Mesendoderm (in vitro differentiated cells): ENCODE data around the gene HIPK3.
A peak's percentile ranks its signal among the peaks of the same experiment; 100 is the strongest.
"Not testable (repeated sequence)": the region's sequence is repeated elsewhere in the genome, so short reads cannot be mapped to it uniquely, and the experiment has no call there.

ENCODE experiments used
- DNase-seq: peaks from one replicate; pipeline ENCODE4 v3.0.0; 2013
- H2AK5ac ChIP-seq: 2 replicates; pipeline ENCODE4 v1.6.1; 2013; ENCODE audit warnings: low read length, inconsistent platforms
- H2BK120ac ChIP-seq: 2 replicates; pipeline ENCODE4 v1.6.1; 2013; ENCODE audit warnings: low read depth, mild to moderate bottlenecking, low read length, moderate library complexity, mixed read lengths
- H2BK15ac ChIP-seq: replicated peaks from 2 replicates; pipeline ENCODE4 v1.6.1; 2013; ENCODE audit warnings: low read depth, mild to moderate bottlenecking, moderate library complexity
- H2BK5ac ChIP-seq: 2 replicates; pipeline ENCODE4 v1.6.1; 2013; ENCODE audit warnings: low read length, inconsistent platforms
- H3K18ac ChIP-seq: 2 replicates; pipeline ENCODE4 v1.6.1; 2013; ENCODE audit warnings: mild to moderate bottlenecking, low read length, mixed read lengths
- H3K23ac ChIP-seq: one replicate; pipeline ENCODE4 v1.6.1; 2013; ENCODE audit warnings: low read length
- H3K27ac ChIP-seq: 2 replicates; pipeline ENCODE4 v1.5.1; 2013; ENCODE audit warnings: low read depth, mild to moderate bottlenecking, inconsistent platforms, low read length, moderate library complexity
- H3K27me3 ChIP-seq: 2 replicates; pipeline ENCODE4 v1.6.1; 2013; ENCODE audit warnings: low read length, control low read depth, mild to moderate bottlenecking, inconsistent platforms; ENCODE audit not compliant: insufficient read depth, poor library complexity
- H3K36me3 ChIP-seq: 2 replicates; pipeline ENCODE4 v1.6.1; 2013; ENCODE audit warnings: low read length, inconsistent platforms; ENCODE audit not compliant: control insufficient read depth, insufficient read depth
- H3K4ac ChIP-seq: one replicate; pipeline ENCODE4 v1.6.1; 2013; ENCODE audit warnings: low read depth, mild to moderate bottlenecking, low read length, moderate library complexity
- H3K4me1 ChIP-seq: 2 replicates; pipeline ENCODE4 v1.6.1; 2013; ENCODE audit warnings: low read depth, low read length, inconsistent platforms; ENCODE audit not compliant: control insufficient read depth
- H3K4me2 ChIP-seq: 2 replicates; pipeline ENCODE4 v1.6.1; 2013; ENCODE audit warnings: low read length
- H3K4me3 ChIP-seq: 2 replicates; pipeline ENCODE4 v1.5.1; 2013; ENCODE audit warnings: mild to moderate bottlenecking, low read length
- H3K56ac ChIP-seq: one replicate; pipeline ENCODE4 v1.6.1; 2013; ENCODE audit warnings: low read length
- H3K79me1 ChIP-seq: 2 replicates; pipeline ENCODE4 v1.6.1; 2013; ENCODE audit warnings: low read length, inconsistent platforms
- H3K79me2 ChIP-seq: 2 replicates; pipeline ENCODE4 v1.6.1; 2013; ENCODE audit warnings: mild to moderate bottlenecking, low read length; ENCODE audit not compliant: control insufficient read depth, insufficient read depth
- H3K9ac ChIP-seq: 2 replicates; pipeline ENCODE4 v1.6.1; 2013; ENCODE audit warnings: low read length, inconsistent platforms
- H4K5ac ChIP-seq: one replicate; pipeline ENCODE4 v1.6.1; 2013; ENCODE audit warnings: low read length
- H4K8ac ChIP-seq: one replicate; pipeline ENCODE4 v1.6.1; 2013; ENCODE audit warnings: low read depth, mild to moderate bottlenecking, control low read depth, low read length, moderate library complexity
- WGBS: extraction: QIAGEN DNeasy Blood & Tissue Kit; methylation state at CpG from one replicate; pipeline ENCODE4 v1.1.7; 2013; ENCODE audit warnings: low lambda C conversion rate, missing lambda C conversion rate; ENCODE audit not compliant: insufficient coverage; ENCODE audit errors: extremely low coverage; 5-methylcytosine and 5-hydroxymethylcytosine counted together

Gene HIPK3

DNA sequence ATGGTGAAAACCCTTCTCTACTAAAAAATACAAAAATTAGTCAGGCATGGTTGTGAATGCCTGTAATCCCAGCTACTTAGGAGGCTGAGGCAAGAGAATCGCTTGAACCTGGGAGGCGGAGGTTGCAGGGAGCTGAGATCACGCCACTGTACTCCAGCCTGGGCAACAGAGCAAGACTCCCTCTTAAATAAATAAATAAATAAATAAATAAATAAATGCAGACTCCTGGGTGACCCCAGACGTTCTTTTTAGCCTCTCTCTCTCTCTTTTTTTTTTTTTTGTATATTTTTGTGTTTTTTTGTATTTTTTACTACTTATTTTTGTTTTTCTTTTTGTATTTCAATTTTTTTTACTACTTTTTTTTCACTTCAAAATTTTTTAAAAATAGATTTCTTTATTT is 111.3 kb downstream of the HIPK3 start:
- H2BK5ac ChIP-seq: not testable (repeated sequence)
- no CpG with 5 or more reads among the region's 4 CpGs for WGBS

DNA sequence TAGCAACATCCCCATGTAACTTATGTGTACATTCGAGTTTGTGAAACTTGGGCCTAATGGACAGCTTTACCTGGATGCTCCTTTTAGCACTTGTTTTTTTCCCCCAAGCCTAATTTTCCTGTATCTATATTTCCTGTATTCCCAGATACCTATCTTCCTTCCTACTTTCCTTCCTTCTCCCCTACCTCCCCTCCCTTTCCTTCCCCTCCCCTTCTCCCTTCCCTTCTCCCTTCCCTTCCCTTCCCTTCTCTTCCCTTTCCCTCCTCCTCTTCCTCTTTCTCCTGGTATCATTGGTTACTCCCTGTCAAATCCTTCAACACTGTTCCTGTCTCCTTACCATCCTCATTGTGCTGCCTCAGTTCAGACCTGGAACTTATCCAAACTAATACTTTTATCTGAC is 111.8 kb downstream of the HIPK3 start:
- Histone ChIP-seq H4K8ac (no peak overlapping the region), H3K23ac (no peak overlapping the region), H3K27ac (no peak overlapping the region), H3K56ac (no peak overlapping the region), H3K27me3 (no peaks in the 10 kb centered on the region), H3K4me3 (no peak overlapping the region), H3K9ac (no peak overlapping the region), H3K4me1 (no peaks in the 10 kb centered on the region), H3K4ac (no peak overlapping the region), H3K79me2 (no peaks in the 10 kb centered on the region), H2BK120ac (no peak overlapping the region), H3K18ac (no peak overlapping the region), H3K79me1 (no peaks in the 10 kb centered on the region), H2BK15ac (no peak overlapping the region), H2BK5ac (no peak overlapping the region), H3K4me2 (no peak overlapping the region), H3K36me3 (no peaks in the 10 kb centered on the region), H4K5ac (no peak overlapping the region), H2AK5ac (no peak overlapping the region)
- no CpG with 5 or more reads among the region's 1 CpG for WGBS
- no peak for DNase-seq

More for the DNA sequence above, 111.3 kb downstream of the HIPK3 start:
- not testable (repeated sequence) for H3K9ac ChIP-seq, DNase-seq, H4K8ac ChIP-seq, H3K36me3 ChIP-seq, H4K5ac ChIP-seq, H3K56ac ChIP-seq, H3K4ac ChIP-seq, H2BK120ac ChIP-seq, H3K27me3 ChIP-seq, H3K27ac ChIP-seq, H3K79me1 ChIP-seq, H3K18ac ChIP-seq, H2BK15ac ChIP-seq, H3K79me2 ChIP-seq, H3K4me3 ChIP-seq, H3K4me2 ChIP-seq, H3K23ac ChIP-seq, H2AK5ac ChIP-seq, H3K4me1 ChIP-seq

- WGBS: no CpG with 5 or more reads among the region's 6 CpGs
- Histone ChIP-seq H2BK120ac (no peak overlapping the region), H3K79me2 (no peaks in the 10 kb centered on the region), H3K18ac (no peak overlapping the region), H3K9ac (no peak overlapping the region), H3K4ac (no peak overlapping the region), H3K4me1 (peaks cover 2% of the 10 kb centered on the region), H3K23ac (no peak overlapping the region), H2BK5ac (no peak overlapping the region), H4K8ac (no peak overlapping the region), H3K4me3 (no peak overlapping the region), H3K79me1 (no peaks in the 10 kb centered on the region), H4K5ac (no peak overlapping the region), H3K36me3 (no peaks in the 10 kb centered on the region), H3K56ac (no peak overlapping the region), H2BK15ac (no peak overlapping the region), H3K27me3 (peaks cover 11% of the 10 kb centered on the region), H3K4me2 (no peak overlapping the region), H2AK5ac (no peak overlapping the region), H3K27ac (no peak overlapping the region)
- no peak for DNase-seq
Observed at GRCh38 chr11:33373636-33374035, 116.5 kb downstream of the HIPK3 start.

- peaks cover 2% of the 10 kb centered on the region for H3K4me1 ChIP-seq
- H2BK15ac ChIP-seq: no peak overlapping the region
- H2BK5ac ChIP-seq: no peak overlapping the region
- H4K8ac ChIP-seq: no peak overlapping the region
- H3K27ac ChIP-seq: no peak overlapping the region
- no peaks in the 10 kb centered on the region for H3K79me1 ChIP-seq
- peak overlapping the region; percentile 62 for H3K9ac ChIP-seq
- WGBS: no CpG with 5 or more reads among the region's 11 CpGs
- no peak overlapping the region for H3K18ac ChIP-seq
- H3K4me3 ChIP-seq: no peak overlapping the region
- no peaks in the 10 kb centered on the region for H3K36me3 ChIP-seq
- no peaks in the 10 kb centered on the region for H3K79me2 ChIP-seq
- H3K4ac ChIP-seq: no peak overlapping the region
- H2BK120ac ChIP-seq: no peak overlapping the region
- H3K23ac ChIP-seq: no peak overlapping the region
- H3K27me3 ChIP-seq: peaks cover 11% of the 10 kb centered on the region
- DNase-seq: no peak
- peak overlapping the region; percentile 65 for H3K4me2 ChIP-seq
- H2AK5ac ChIP-seq: no peak overlapping the region
- peak overlapping the region; percentile 77 for H3K56ac ChIP-seq
- H4K5ac ChIP-seq: no peak overlapping the region
Observed at GRCh38 chr11:33375236-33375635, 118.1 kb downstream of the HIPK3 start.

DNA sequence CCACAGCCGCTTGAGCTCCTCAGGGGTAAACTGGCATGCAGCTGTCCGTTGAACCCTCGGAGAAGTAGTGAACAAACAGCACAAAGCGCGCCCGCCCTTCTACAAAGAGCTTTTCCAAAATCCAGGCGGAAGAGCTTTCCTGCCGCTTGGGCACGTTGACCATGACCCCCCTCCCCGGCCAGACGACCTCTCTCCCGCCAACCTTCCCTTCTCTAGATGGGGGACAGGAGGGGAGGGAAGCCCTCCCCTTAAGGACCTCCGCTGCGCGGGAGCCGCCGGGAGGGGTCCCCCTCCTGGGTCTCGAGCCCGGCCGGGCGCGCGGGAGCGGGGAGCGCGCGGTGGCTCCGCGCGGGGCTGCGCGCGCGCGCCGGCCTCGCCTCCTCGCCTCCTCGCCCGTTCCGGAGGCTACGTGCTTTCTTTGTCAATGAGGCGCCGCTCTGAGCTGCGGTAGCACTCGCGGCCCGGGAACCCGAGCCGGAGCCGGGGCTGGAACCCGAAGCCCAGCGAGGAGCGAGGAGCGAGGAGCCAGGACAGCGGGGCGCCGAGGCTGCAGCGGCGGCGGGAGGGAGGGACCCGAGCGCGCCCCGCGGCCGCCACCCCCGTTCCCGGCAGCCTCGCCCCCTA is 118.6 kb downstream of the HIPK3 start, which contains the start of gene KIAA1549L:
Gene KIAA1549L, plus strand, starts transcription at position 421 of the 624 bp plus-strand sequence.
- WGBS: no CpG with 5 or more reads among the region's 70 CpGs
- Histone ChIP-seq H3K4me1 (peaks cover 2% of the 10 kb centered on the region), H2BK5ac (no peak within 1 kb of the TSS), H3K56ac (peak within 1 kb of the TSS; percentile 77), H2BK15ac (no peak within 1 kb of the TSS), H3K27me3 (peaks cover 11% of the 10 kb centered on the region), H3K4ac (peak within 1 kb of the TSS; percentile 6), H3K9ac (peak within 1 kb of the TSS; percentile 62), H3K27ac (no peak within 1 kb of the TSS), H4K5ac (no peak within 1 kb of the TSS), H3K36me3 (no peaks in the 10 kb centered on the region), H3K23ac (peak within 1 kb of the TSS; percentile 60), H4K8ac (no peak within 1 kb of the TSS), H2AK5ac (no peak within 1 kb of the TSS), H3K4me3 (peak within 1 kb of the TSS; percentile 39), H2BK120ac (no peak within 1 kb of the TSS), H3K79me2 (no peaks in the 10 kb centered on the region), H3K4me2 (peak within 1 kb of the TSS; percentile 65), H3K79me1 (no peaks in the 10 kb centered on the region), H3K18ac (peak within 1 kb of the TSS; percentile 69)
- peak; percentile 43 for DNase-seq
